ENCODE results near the gene PICALM. TPM values are rescaled to one million over a fixed set of nuclear protein-coding genes. Genes with fewer than 3 reads are reported as not detected.

Gene PICALM
- polyA plus RNA-seq, 2 of the 4 experiments (the other 2 are of a cell fraction) = 113 to 195 TPM

DNA sequence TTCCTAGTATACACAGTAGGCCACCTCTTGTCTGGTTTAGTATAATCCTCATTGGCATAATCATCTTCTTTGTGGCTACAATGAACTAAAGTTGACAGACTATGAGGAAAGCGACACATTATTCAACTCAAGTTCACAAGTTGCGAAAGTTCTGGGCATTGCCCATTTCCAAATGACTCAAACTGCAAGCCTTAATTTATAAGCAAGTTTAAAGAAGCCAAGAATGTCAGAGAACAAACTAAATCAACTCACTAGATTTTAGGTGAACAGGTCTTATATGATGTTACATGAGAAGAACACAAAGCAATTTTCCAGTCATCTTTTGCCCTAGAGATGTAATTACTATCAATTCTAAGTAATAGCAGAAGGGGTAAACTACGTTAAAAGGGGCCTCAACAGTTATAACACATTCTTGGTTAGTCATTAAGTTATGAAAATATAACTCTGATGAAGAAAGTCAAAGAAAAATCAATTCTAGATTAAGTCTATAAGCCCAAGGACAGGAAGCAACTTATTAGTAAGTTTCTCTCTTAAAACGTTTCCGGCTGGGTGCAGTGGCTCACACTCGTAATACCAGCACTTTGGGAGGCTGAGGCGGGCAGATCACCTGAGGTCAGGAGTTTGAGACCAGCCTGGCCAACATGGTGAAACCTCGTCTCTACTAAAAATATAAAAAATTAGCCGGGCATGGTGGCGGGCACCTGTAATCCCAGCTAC is 21.5 kb downstream of the PICALM start:
- no peak for FAIRE-seq
- no peak for ATAC-seq
- Histone ChIP-seq H3K27ac (0 out of 6 replicates have a peak overlapping the region, but pooled peaks of 1 of the 2 experiments have one; percentile 3), H3K4me3 (no peak overlapping the region), H3K4me2 (peak overlapping the region; percentile 31; the same call in 2 of the 3 replicates), H3K9me3 (no peaks in the 10 kb centered on the region), H3K4me1 (peaks cover 30% of the 10 kb centered on the region; the same call in 2 of the 3 replicates)
- WGBS (ENCODE audit: missing lambda C conversion rate) = 93% methylated on average over 10 of the region's 10 CpGs
- DNase-seq (ENCODE audit: low read depth in 1 of 2, low spot score in 1 of 2) = no peak
- ChIA-PET CTCF (interaction anchor here (1.2 kb wide), 2 partner anchors 146 to 171 kb away, joined by 4 read pairs; no protein-coding TSS in a partner anchor), POLR2A (no interaction called here)
- no peak for TF ChIP-seq CTCF (IDR thresholded peaks at IDR 0.05)
- TF ChIP-seq POLR2A (IDR thresholded peaks at IDR 0.05; ENCODE audit: low read length) = no peak
- no peak for TF ChIP-seq ZNF302 (CRISPR knock-in tag; IDR thresholded peaks at IDR 0.05)
- TF ChIP-seq HOXB5 (CRISPR knock-in tag; IDR thresholded peaks at IDR 0.05) = no peak
- peak; percentile 54 to 66; a peak in 3 of 4 replicates for TF ChIP-seq CEBPB (IDR thresholded peaks at IDR 0.05)
- no peak for TF ChIP-seq HOXB13 (CRISPR knock-in tag; IDR thresholded peaks at IDR 0.05; ENCODE audit: low read depth)

- H3K9me3 ChIP-seq = no peaks in the 10 kb centered on the region
- H3K4me2 ChIP-seq = no peak overlapping the region
- peaks cover 44% of the 10 kb centered on the region for H3K4me1 ChIP-seq
- ATAC-seq (no peak), FAIRE-seq (no peak), DNase-seq (ENCODE audit: low read depth in 1 of 2, low spot score in 1 of 2) (no peak)
- ChIA-PET CTCF (interaction anchor here (0.6 to 1.4 kb wide), 4 partner anchors 116 to 165 kb away, joined by 3 to 5 read pairs (median 3); no protein-coding TSS in a partner anchor), POLR2A (no interaction called here)
- 39% methylated on average over 1 of the region's 1 CpG for WGBS (ENCODE audit: missing lambda C conversion rate)
- no peak overlapping the region for H3K27ac ChIP-seq
- TF ChIP-seq CEBPB (IDR thresholded peaks at IDR 0.05) (no peak), HEYL (CRISPR knock-in tag; IDR thresholded peaks at IDR 0.05) (no peak), HOXB5 (CRISPR knock-in tag; IDR thresholded peaks at IDR 0.05) (no peak), MAFK (IDR thresholded peaks at IDR 0.05; ENCODE audit: partially characterized antibody) (no peak), CHD4 (IDR thresholded peaks at IDR 0.05; ENCODE audit: borderline replicate concordance) (no peak), RARB (CRISPR knock-in tag; IDR thresholded peaks at IDR 0.05) (no peak), RNF2 (IDR thresholded peaks at IDR 0.05; ENCODE audit: borderline replicate concordance, low read depth) (no peak), CBX2 (IDR thresholded peaks at IDR 0.05; ENCODE audit: borderline replicate concordance, low read depth) (no peak), TP53 (CRISPR knock-in tag; IDR thresholded peaks at IDR 0.05) (no peak)
- H3K4me3 ChIP-seq = no peak overlapping the region
Observed at GRCh38 chr11:86046116-86046515, 22.8 kb downstream of the PICALM start.

DNA sequence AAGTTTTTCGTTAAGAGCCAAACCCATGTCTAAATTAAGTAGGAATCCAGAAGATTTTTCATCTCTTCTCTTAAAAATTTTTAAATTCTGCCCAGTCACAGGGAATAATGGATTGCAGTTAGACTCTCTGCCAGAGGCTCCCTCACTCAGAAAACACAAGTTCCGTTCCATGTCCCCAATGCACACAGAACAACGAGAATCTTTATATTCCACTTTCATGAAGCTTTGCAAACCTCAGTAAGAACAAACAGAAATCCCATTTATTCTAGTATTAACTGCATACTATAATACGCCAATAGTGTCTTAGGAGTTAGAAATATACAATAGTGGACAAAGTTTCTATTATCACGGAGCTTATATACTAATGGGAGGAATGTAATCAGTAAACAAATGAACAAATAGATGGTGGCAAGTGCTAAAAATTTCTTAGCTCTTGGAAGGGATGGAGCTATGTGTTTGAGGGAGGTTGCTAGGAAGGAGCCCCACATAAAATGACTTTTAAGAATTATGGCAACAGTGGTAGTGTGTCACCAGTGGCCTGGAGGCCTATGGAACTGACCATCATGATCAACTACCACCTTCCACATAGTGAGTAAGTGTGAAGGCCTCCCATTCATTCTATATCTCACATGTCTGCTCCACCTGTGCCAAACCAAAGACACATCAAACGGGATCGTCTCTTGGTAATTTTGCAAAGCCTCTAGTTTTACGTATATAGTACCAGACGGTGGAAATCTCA is 24.9 kb downstream of the PICALM start:
- POLR2A ChIA-PET = interaction anchor here (0.6 kb wide), 1 partner anchor 25 kb away, joined by 3 read pairs; the partner anchor contains the start of gene PICALM
- FAIRE-seq (no peak), DNase-seq (ENCODE audit: low read depth in 1 of 2, low spot score in 1 of 2) (no peak), ATAC-seq (no peak)
- Histone ChIP-seq H3K9me3 (no peaks in the 10 kb centered on the region), H3K4me1 (peaks cover 40% of the 10 kb centered on the region), H3K4me2 (no peak overlapping the region), H3K27ac (no peak overlapping the region), H3K4me3 (no peak overlapping the region)
- TF ChIP-seq, protein P1, sequence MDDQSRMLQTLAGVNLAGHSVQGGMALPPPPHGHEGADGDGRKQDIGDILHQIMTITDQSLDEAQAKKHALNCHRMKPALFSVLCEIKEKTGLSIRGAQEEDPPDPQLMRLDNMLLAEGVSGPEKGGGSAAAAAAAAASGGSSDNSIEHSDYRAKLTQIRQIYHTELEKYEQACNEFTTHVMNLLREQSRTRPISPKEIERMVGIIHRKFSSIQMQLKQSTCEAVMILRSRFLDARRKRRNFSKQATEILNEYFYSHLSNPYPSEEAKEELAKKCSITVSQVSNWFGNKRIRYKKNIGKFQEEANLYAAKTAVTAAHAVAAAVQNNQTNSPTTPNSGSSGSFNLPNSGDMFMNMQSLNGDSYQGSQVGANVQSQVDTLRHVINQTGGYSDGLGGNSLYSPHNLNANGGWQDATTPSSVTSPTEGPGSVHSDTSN (IDR thresholded peaks at IDR 0.05) = no peak
- TF ChIP-seq RFX5 (IDR thresholded peaks at IDR 0.05) = no peak
- no peak for TF ChIP-seq MAFK (IDR thresholded peaks at IDR 0.05; ENCODE audit: partially characterized antibody)
- TF ChIP-seq RNF2 (IDR thresholded peaks at IDR 0.05; ENCODE audit: borderline replicate concordance, low read depth) = no peak
- TF ChIP-seq ZNF302 (CRISPR knock-in tag; IDR thresholded peaks at IDR 0.05) = no peak
- no peak for TF ChIP-seq JUNB (IDR thresholded peaks at IDR 0.05)
- no peak for TF ChIP-seq NR3C1 (IDR thresholded peaks at IDR 0.05)
- TF ChIP-seq EP300 (IDR thresholded peaks at IDR 0.05) = no peak
- TF ChIP-seq MYC (IDR thresholded peaks at IDR 0.05; ENCODE audit: borderline replicate concordance, low read length) = no peak
- TF ChIP-seq HOXB5 (CRISPR knock-in tag; IDR thresholded peaks at IDR 0.05) = no peak
- no peak for TF ChIP-seq REST (IDR thresholded peaks at IDR 0.05)
- no peak for TF ChIP-seq GATA3 (IDR thresholded peaks at IDR 0.05; ENCODE audit: borderline replicate concordance)
- no peak for TF ChIP-seq KDM5A (IDR thresholded peaks at IDR 0.05)
- CTCF ChIA-PET = interaction anchor here (1.3 to 4.6 kb wide), 3 partner anchors 17 to 174 kb away, joined by 3 to 79 read pairs (median 9); no protein-coding TSS in a partner anchor
- 87% methylated on average over 9 of the region's 9 CpGs for WGBS (ENCODE audit: missing lambda C conversion rate)

Measured in A549 (cell line).